KBM-7 (cell line): ENCODE data around the gene UBE2G1.
A peak's percentile ranks its signal among the peaks of the same experiment; 100 is the strongest.

Experiments used
- DNase-seq: peaks from one replicate; pipeline ENCODE4 v3.0.0-alpha.2; 2015
- in situ Hi-C: fragments of 300-500 bp; cut with MboI; formaldehyde crosslinking; loops from 2 replicates; pipeline ENCODE4 v1.14.3; 2020; ENCODE audit warnings: low sequenced_read_pairs, low pct_unique_long_range_greater_than_20kb, mixed read lengths

Gene UBE2G1

GRCh38 chr17:4366327-4367063, at the start of gene UBE2G1:
Gene UBE2G1, minus strand, starts transcription at chr17:4366675. Its CDS starts 359 bp downstream, at chr17:4366316.
- in situ Hi-C loops = no loop called here
- peak; percentile 96 for DNase-seq

GRCh38 chr17:4412933-4413831, 46.7 kb upstream of the UBE2G1 start:
- in situ Hi-C loops = no loop called here

GRCh38 chr17:4411201-4411600, 44.7 kb upstream of the UBE2G1 start:
- in situ Hi-C loops = no loop called here

More at GRCh38 chr17:4412933-4413831, 46.7 kb upstream of the UBE2G1 start:
- peak; percentile 92 for DNase-seq

GRCh38 chr17:4409659-4410058, 43.2 kb upstream of the UBE2G1 start:
- no peak for DNase-seq
- in situ Hi-C loops = no loop called here

More at GRCh38 chr17:4411201-4411600, 44.7 kb upstream of the UBE2G1 start:
- DNase-seq = no peak

GRCh38 chr17:4407851-4408250, 41.4 kb upstream of the UBE2G1 start:
- in situ Hi-C loops = no loop called here
- no peak for DNase-seq

GRCh38 chr17:4407216-4407615, 40.7 kb upstream of the UBE2G1 start:
- no peak for DNase-seq
- in situ Hi-C loops = no loop called here

GRCh38 chr17:4406386-4406785, 39.9 kb upstream of the UBE2G1 start:
- in situ Hi-C loops = no loop called here
- DNase-seq = no peak

- in situ Hi-C loops = no loop called here
These were observed 39.2 kb upstream of the UBE2G1 start for GRCh38 chr17:4405699-4406098.

GRCh38 chr17:4405038-4405669, 38.7 kb upstream of the UBE2G1 start:
- in situ Hi-C loops = no loop called here
- no peak for DNase-seq

More at GRCh38 chr17:4405699-4406098, 39.2 kb upstream of the UBE2G1 start:
- no peak for DNase-seq

GRCh38 chr17:4397840-4398239, 31.4 kb upstream of the UBE2G1 start:
- in situ Hi-C loops = no loop called here
- no peak for DNase-seq

GRCh38 chr17:4395111-4395478, 28.6 kb upstream of the UBE2G1 start:
- in situ Hi-C loops = no loop called here
- no peak for DNase-seq

GRCh38 chr17:4394208-4395110, 28.0 kb upstream of the UBE2G1 start:
- DNase-seq = no peak
- in situ Hi-C loops = no loop called here

GRCh38 chr17:4393806-4394205, 27.3 kb upstream of the UBE2G1 start:
- DNase-seq = no peak
- in situ Hi-C loops = no loop called here

GRCh38 chr17:4389079-4389478, 22.6 kb upstream of the UBE2G1 start:
- in situ Hi-C loops = no loop called here
- DNase-seq = no peak

- in situ Hi-C loops = no loop called here
These were observed 20.7 kb upstream of the UBE2G1 start for GRCh38 chr17:4387137-4387536.

GRCh38 chr17:4386406-4386805, 19.9 kb upstream of the UBE2G1 start:
- in situ Hi-C loops = no loop called here
- DNase-seq = no peak

More at GRCh38 chr17:4387137-4387536, 20.7 kb upstream of the UBE2G1 start:
- no peak for DNase-seq

GRCh38 chr17:4381690-4382671, 15.5 kb upstream of the UBE2G1 start:
- DNase-seq = no peak
- in situ Hi-C loops = no loop called here

GRCh38 chr17:4378626-4379025, 12.2 kb upstream of the UBE2G1 start:
- in situ Hi-C loops = no loop called here
- no peak for DNase-seq
